ENCODE measurements around the gene RIPOR1.
A peak's percentile ranks its signal among the peaks of the same experiment; 100 is the strongest.

RIPOR1 gene

DNA sequence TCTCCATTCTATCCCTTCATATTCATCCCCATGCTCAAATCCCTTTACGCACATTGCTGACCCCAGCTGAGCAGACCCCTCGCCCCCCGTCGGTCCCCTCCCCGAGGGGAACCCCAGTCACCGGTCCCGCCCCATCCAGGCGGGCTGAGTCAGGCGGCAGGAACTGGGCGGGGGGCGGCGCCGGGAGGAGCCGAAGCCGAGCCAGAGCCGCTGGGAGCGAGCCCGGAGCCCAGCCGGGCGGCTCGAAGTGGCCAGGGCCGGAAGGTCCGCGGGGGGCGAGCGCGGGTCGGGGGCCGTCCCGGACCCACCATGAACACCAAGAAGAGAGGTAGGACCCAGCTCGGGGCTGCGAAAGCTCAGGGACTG, 8.6 kb downstream of the RIPOR1 start:
- Histone ChIP-seq H4K20me1 (ENCODE audit: insufficient read depth, low read length) (no peaks in the 10 kb centered on the region), H3K9me3 (ENCODE audit: low read length) (no peaks in the 10 kb centered on the region), H3K9me2 (ENCODE audit: low read depth, low read length) (no peaks in the 10 kb centered on the region), H3F3A (ENCODE audit: insufficient read depth, low read length) (peaks cover 4% of the 10 kb centered on the region; the same call in 1 of the 2 replicates), H3K4me1 (ENCODE audit: insufficient read depth, low read length, severe bottlenecking) (peaks cover 36% of the 10 kb centered on the region), H3K9ac (ENCODE audit: low read length) (peak overlapping the region; percentile 62; the same call in 1 of the 2 replicates), H3K4me2 (ENCODE audit: low read length) (peak overlapping the region; percentile 89), H3K27ac (ENCODE audit: low read depth, low read length, poor library complexity, severe bottlenecking) (no peak overlapping the region), H3K36me3 (ENCODE audit: insufficient read depth, low read length) (no peaks in the 10 kb centered on the region; the same call in 1 of the 2 replicates), H3K27me3 (ENCODE audit: insufficient read depth, low read length) (peaks cover 10% of the 10 kb centered on the region; the same call in 1 of the 2 replicates), H3K79me2 (ENCODE audit: insufficient read depth, low read length) (no peaks in the 10 kb centered on the region), H2AFZ (ENCODE audit: low read length) (no peak overlapping the region), H3K4me3 (ENCODE audit: low read depth, low read length, poor library complexity, severe bottlenecking) (peak overlapping the region; percentile 66)
- TF ChIP-seq EZH2 (IDR thresholded peaks at IDR 0.05; ENCODE audit: borderline replicate concordance, low read length): no peak
- TF ChIP-seq, protein P1, sequence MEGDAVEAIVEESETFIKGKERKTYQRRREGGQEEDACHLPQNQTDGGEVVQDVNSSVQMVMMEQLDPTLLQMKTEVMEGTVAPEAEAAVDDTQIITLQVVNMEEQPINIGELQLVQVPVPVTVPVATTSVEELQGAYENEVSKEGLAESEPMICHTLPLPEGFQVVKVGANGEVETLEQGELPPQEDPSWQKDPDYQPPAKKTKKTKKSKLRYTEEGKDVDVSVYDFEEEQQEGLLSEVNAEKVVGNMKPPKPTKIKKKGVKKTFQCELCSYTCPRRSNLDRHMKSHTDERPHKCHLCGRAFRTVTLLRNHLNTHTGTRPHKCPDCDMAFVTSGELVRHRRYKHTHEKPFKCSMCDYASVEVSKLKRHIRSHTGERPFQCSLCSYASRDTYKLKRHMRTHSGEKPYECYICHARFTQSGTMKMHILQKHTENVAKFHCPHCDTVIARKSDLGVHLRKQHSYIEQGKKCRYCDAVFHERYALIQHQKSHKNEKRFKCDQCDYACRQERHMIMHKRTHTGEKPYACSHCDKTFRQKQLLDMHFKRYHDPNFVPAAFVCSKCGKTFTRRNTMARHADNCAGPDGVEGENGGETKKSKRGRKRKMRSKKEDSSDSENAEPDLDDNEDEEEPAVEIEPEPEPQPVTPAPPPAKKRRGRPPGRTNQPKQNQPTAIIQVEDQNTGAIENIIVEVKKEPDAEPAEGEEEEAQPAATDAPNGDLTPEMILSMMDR (IDR thresholded peaks at IDR 0.05; ENCODE audit: low read length): no peak

DNA sequence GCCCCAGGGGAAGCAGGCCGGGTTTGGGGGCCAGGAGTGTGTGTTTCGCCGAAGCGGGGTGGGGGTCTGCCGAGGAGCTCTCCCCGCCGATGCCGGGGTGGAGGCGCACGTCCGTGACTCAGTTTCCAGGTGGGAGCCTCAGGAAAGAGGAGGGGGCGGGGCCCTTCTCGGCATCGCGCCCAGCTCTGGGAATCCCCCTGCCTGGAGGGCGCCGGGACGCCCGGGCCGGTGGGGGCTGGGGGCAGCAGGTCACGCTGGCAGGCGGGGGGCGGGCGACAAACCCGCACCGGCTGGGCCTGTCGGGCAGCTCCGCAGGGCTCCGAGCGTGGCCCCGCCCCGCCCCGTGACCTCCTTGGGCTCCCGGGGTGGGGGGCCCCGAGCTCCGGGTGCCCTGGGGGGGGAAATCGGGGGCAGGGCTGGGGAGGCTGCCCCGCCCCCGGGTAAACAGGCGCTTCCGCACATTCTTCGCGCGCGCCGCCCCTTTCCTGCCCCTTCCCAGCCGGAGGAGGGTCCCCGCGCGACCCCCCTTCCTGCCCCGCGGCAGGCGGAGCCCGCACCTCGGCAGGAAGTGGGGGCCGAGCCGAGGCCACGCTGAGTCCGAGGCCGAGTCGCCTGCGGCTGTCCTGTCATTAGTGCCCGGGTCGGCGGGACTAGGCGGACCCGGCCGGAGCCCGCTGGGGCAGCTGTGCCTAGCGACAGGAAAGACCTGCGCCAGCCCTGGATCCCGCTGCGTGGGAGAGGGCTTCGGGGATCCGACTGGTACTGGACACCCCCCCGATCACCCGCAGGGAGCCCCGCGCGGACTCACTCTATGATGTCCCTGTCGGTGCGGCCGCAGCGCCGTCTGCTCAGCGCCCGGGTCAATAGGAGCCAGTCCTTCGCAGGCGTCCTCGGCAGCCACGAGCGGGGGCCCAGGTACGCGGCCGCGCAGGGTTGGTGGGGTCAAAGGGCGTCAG, 9.3 kb downstream of the RIPOR1 start:
- no peak overlapping the region for H2AFZ ChIP-seq (ENCODE audit: low read length)
- H3K4me2 ChIP-seq (ENCODE audit: low read length): peak overlapping the region; percentile 89
- TF ChIP-seq, protein P1 (IDR thresholded peaks at IDR 0.05; ENCODE audit: low read length): no peak
- TF ChIP-seq EZH2 (IDR thresholded peaks at IDR 0.05; ENCODE audit: borderline replicate concordance, low read length): no peak
- no peaks in the 10 kb centered on the region for H4K20me1 ChIP-seq (ENCODE audit: insufficient read depth, low read length)
- H3F3A ChIP-seq (ENCODE audit: insufficient read depth, low read length): no peaks in the 10 kb centered on the region
- no peaks in the 10 kb centered on the region for H3K9me2 ChIP-seq (ENCODE audit: low read depth, low read length)
- H3K27me3 ChIP-seq (ENCODE audit: insufficient read depth, low read length): peaks cover 10% of the 10 kb centered on the region; the same call in 1 of the 2 replicates
- no peak overlapping the region for H3K27ac ChIP-seq (ENCODE audit: low read depth, low read length, poor library complexity, severe bottlenecking)
- peak overlapping the region; percentile 66 for H3K4me3 ChIP-seq (ENCODE audit: low read depth, low read length, poor library complexity, severe bottlenecking)
- H3K79me2 ChIP-seq (ENCODE audit: insufficient read depth, low read length): no peaks in the 10 kb centered on the region
- no peaks in the 10 kb centered on the region; the same call in 1 of the 2 replicates for H3K36me3 ChIP-seq (ENCODE audit: insufficient read depth, low read length)
- H3K9ac ChIP-seq (ENCODE audit: low read length): peak overlapping the region; percentile 62
- no peaks in the 10 kb centered on the region for H3K9me3 ChIP-seq (ENCODE audit: low read length)
- peaks cover 30% of the 10 kb centered on the region for H3K4me1 ChIP-seq (ENCODE audit: insufficient read depth, low read length, severe bottlenecking)

DNA sequence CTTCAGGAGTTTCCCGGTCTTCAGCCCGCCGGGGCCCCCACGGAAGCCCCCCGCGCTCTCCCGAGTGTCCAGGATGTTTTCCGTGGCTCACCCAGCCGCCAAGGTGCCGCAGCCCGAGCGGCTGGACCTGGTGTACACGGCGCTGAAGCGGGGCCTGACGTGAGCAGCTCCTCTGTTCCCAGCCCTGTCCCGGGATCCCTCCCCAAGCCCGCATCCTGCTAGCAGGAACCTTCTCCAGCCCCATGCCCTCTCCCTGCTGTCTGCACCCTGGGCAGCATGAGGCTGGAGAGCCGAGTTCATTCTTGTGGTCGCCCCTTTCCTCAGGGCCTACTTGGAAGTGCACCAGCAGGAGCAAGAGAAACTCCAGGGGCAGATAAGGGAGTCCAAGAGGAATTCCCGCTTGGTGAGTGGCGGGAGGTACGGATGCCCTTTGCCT, 10.1 kb downstream of the RIPOR1 start:
- Histone ChIP-seq H3K4me1 (ENCODE audit: insufficient read depth, low read length, severe bottlenecking) (peaks cover 23% of the 10 kb centered on the region), H3K27me3 (ENCODE audit: insufficient read depth, low read length) (peaks cover 10% of the 10 kb centered on the region; the same call in 1 of the 2 replicates), H4K20me1 (ENCODE audit: insufficient read depth, low read length) (no peaks in the 10 kb centered on the region), H3K9ac (ENCODE audit: low read length) (peak overlapping the region; percentile 62; the same call in 1 of the 2 replicates), H3K79me2 (ENCODE audit: insufficient read depth, low read length) (no peaks in the 10 kb centered on the region), H3F3A (ENCODE audit: insufficient read depth, low read length) (no peaks in the 10 kb centered on the region), H2AFZ (ENCODE audit: low read length) (no peak overlapping the region), H3K4me2 (ENCODE audit: low read length) (peak overlapping the region; percentile 89), H3K9me2 (ENCODE audit: low read depth, low read length) (no peaks in the 10 kb centered on the region), H3K4me3 (ENCODE audit: low read depth, low read length, poor library complexity, severe bottlenecking) (peak overlapping the region; percentile 66), H3K27ac (ENCODE audit: low read depth, low read length, poor library complexity, severe bottlenecking) (no peak overlapping the region), H3K9me3 (ENCODE audit: low read length) (no peaks in the 10 kb centered on the region), H3K36me3 (ENCODE audit: insufficient read depth, low read length) (no peaks in the 10 kb centered on the region; the same call in 1 of the 2 replicates)
- TF ChIP-seq EZH2 (IDR thresholded peaks at IDR 0.05; ENCODE audit: borderline replicate concordance, low read length): no peak
- TF ChIP-seq, protein P1 (IDR thresholded peaks at IDR 0.05; ENCODE audit: low read length): no peak
